Calu3 (cell line): ENCODE data around the gene PGM1. TPM values are rescaled to one million over a fixed set of nuclear protein-coding genes. Genes with fewer than 3 reads are reported as not detected.
"Not testable (repeated sequence)": the region's sequence is repeated elsewhere in the genome, so short reads cannot be mapped to it uniquely, and the experiment has no call there.

Source experiments
- BruUV-seq: library from RNA; stranded (reverse); fragments of 400-500 nt; replicated peaks from 2 replicates; lab custom pipeline; 2021; lab: Mats Ljungman, UMichigan
- CTCF ChIA-PET: fragments of 300-600 bp; sonication (Branson Sonifier 250); formaldehyde crosslinking; loops from one replicate; lab custom pipeline; 2022; ENCODE audit warnings: antibody characterized with exemption; lab: Charles Lee
- DNase-seq: peaks from one replicate; pipeline ENCODE4 v3.0.0; 2022
- H3K27ac Mint-ChIP-seq: one replicate; pipeline ENCODE4 v1.8.0; 2022; ENCODE audit warnings: mixed read lengths; ENCODE audit not compliant: unreplicated experiment
- H3K27me3 Mint-ChIP-seq: one replicate; pipeline ENCODE4 v1.8.0; 2022; ENCODE audit warnings: mixed read lengths; ENCODE audit not compliant: unreplicated experiment
- H3K36me3 Mint-ChIP-seq: one replicate; pipeline ENCODE4 v1.8.0; 2022; ENCODE audit warnings: mild to moderate bottlenecking, moderate library complexity, mixed read lengths; ENCODE audit not compliant: insufficient read depth, unreplicated experiment
- H3K4me1 Mint-ChIP-seq: one replicate; pipeline ENCODE4 v1.8.0; 2022; ENCODE audit warnings: mild to moderate bottlenecking, low read depth, mixed read lengths; ENCODE audit not compliant: unreplicated experiment
- H3K4me3 Mint-ChIP-seq: one replicate; pipeline ENCODE4 v1.8.0; 2022; ENCODE audit warnings: mild to moderate bottlenecking, low read depth, moderate library complexity, mixed read lengths; ENCODE audit not compliant: unreplicated experiment
- H3K9me3 Mint-ChIP-seq: one replicate; pipeline ENCODE4 v1.8.0; 2022; ENCODE audit warnings: low read depth, mixed read lengths; ENCODE audit not compliant: unreplicated experiment
- intact Hi-C: fragments of 100-400 bp; cut with micrococcal nuclease; formaldehyde crosslinking; loops from one replicate; pipeline ENCODE4 v1.10.0; 2022; ENCODE audit not compliant: unreplicated experiment
- total RNA-seq: library from RNA; stranded (reverse); gene quantifications from 2 replicates; pipeline ENCODE4 v1.2.3, GENCODE V29; 2022
- TF ChIP-seq, protein P1 (sequence below): fragments of 200-600 bp; IDR thresholded peaks from one replicate; pipeline ENCODE4 v1.8.0; 2022; ENCODE audit warnings: antibody characterized with exemption; ENCODE audit not compliant: unreplicated experiment

The PGM1 gene
- total RNA-seq, 1 experiment from 2014 or later, result 52.9 TPM

DNA sequence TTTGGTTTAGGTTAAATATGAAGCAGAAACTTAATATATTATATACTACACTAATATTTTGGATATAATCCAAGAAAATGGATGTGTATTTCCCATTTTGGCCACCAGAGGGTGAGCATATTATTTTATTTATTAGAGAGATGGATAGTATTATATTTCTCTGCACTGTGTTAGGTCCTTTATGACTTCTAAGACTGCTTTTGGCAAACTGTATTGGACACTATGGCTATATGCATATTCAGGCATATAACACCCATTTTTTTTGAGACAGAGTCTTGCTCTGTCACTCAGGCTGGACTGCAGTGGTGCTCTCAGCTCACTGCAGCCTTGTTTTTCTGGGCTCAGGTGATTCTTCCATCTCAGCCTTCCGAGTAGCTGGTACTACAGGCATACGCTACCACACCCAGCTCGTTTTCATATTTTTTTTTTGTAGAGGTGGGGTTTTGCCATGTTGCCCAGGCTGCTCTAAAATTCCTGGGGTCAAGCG, 17.8 kb upstream of the PGM1 start:
- BruUV-seq, result no TSS peak
- Mint-ChIP-seq H3K27ac (no peak overlapping the region), H3K4me3 (no peak overlapping the region), H3K36me3 (no peaks in the 10 kb centered on the region), H3K4me1 (no peaks in the 10 kb centered on the region), H3K27me3 (no peaks in the 10 kb centered on the region), H3K9me3 (no peaks in the 10 kb centered on the region)
- TF ChIP-seq, protein P1, sequence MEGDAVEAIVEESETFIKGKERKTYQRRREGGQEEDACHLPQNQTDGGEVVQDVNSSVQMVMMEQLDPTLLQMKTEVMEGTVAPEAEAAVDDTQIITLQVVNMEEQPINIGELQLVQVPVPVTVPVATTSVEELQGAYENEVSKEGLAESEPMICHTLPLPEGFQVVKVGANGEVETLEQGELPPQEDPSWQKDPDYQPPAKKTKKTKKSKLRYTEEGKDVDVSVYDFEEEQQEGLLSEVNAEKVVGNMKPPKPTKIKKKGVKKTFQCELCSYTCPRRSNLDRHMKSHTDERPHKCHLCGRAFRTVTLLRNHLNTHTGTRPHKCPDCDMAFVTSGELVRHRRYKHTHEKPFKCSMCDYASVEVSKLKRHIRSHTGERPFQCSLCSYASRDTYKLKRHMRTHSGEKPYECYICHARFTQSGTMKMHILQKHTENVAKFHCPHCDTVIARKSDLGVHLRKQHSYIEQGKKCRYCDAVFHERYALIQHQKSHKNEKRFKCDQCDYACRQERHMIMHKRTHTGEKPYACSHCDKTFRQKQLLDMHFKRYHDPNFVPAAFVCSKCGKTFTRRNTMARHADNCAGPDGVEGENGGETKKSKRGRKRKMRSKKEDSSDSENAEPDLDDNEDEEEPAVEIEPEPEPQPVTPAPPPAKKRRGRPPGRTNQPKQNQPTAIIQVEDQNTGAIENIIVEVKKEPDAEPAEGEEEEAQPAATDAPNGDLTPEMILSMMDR, result peak; percentile 51
- peak; percentile 35 for DNase-seq
- CTCF ChIA-PET, result interaction anchor here (1.1 to 1.3 kb wide), 2 partner anchors 18 to 671 kb away, joined by 3 to 5 read pairs; partner anchors contain the start of gene PGM1
- intact Hi-C loops, result loop anchor here (1.0 kb wide), 1 partner anchor 670 kb away; no protein-coding TSS in a partner anchor

DNA sequence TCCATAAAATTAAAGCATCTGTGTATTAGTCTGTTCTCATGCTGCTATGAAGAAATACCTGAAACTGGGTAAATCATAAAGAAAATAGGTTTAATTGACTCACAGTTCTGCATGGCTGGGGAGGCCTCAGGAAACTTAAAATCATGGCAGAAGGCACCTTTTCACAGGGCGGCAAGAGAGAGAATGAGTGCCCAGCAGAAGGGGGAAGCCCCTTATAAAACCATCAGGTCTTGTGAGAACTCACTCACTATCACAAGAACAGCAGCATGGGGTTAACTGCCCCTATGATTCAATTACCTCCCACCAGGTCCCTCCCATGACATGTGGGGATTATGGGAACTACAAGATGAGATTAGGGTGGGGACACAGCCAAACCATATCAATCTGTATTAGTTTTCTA, 6.9 kb upstream of the PGM1 start:
- H3K4me1 Mint-ChIP-seq, H3K27ac Mint-ChIP-seq, BruUV-seq, CTCF ChIA-PET, DNase-seq, H3K36me3 Mint-ChIP-seq, intact Hi-C loops, H3K27me3 Mint-ChIP-seq, H3K9me3 Mint-ChIP-seq, H3K4me3 Mint-ChIP-seq: not testable (repeated sequence)

DNA sequence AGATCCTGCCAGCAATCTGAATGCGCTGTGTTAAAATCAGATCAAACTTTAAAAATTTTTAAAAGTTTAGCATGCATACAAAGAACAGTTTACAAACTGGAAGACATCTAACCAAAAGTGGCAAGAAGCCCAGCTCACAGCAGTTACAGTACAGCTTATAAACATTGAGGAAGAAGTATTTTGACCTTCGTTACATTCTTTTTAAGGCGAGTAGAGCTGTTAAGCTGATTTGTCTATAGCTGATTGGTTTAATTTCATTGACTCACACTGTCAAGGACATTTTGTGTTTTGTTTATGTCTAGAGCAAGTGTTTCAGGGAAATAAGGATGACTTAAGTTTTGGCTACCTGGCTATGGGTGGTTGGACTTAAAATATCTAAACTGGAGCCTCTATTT, 3.0 kb upstream of the PGM1 start:
- DNase-seq, result no peak
- BruUV-seq, result no TSS peak
- intact Hi-C loops, result no loop called here
- no peaks in the 10 kb centered on the region for H3K9me3 Mint-ChIP-seq
- H3K4me3 Mint-ChIP-seq, result no peak overlapping the region
- TF ChIP-seq, protein P1, result no peak
- peaks cover 11% of the 10 kb centered on the region for H3K4me1 Mint-ChIP-seq
- CTCF ChIA-PET, result no interaction called here
- peaks cover 27% of the 10 kb centered on the region for H3K36me3 Mint-ChIP-seq
- H3K27ac Mint-ChIP-seq, result no peak overlapping the region
- no peaks in the 10 kb centered on the region for H3K27me3 Mint-ChIP-seq

- Mint-ChIP-seq H3K9me3 (no peaks in the 10 kb centered on the region), H3K4me1 (peaks cover 20% of the 10 kb centered on the region), H3K4me3 (peak overlapping the region; percentile 99), H3K27me3 (no peaks in the 10 kb centered on the region), H3K36me3 (peaks cover 27% of the 10 kb centered on the region), H3K27ac (peak overlapping the region; percentile 92)
- TSS peak; percentile 49 for BruUV-seq
- intact Hi-C loops, result no loop called here
- TF ChIP-seq, protein P1, result no peak
- no peak for DNase-seq
- CTCF ChIA-PET, result interaction anchor here (0.9 to 1.2 kb wide), 2 partner anchors 17 to 19 kb away, joined by 3 read pairs; no protein-coding TSS in a partner anchor
Observed at GRCh38 chr1:63592536-63593302, 492 bp upstream of the PGM1 start.
